ENCODE results near the gene KCNAB3.

The KCNAB3 gene

GRCh38 chr17:7893187-7893880, 36.3 kb downstream of the KCNAB3 start:
- TF ChIP-seq CTCF (IDR thresholded peaks at IDR 0.05; ENCODE audit: low read depth, low read length, missing control alignments): no peak
- H3K4me3 ChIP-seq (ENCODE audit: low read depth, low read length): no peak overlapping the region
- no peak for DNase-seq (ENCODE audit: low read depth)

- no peak for TF ChIP-seq CTCF (IDR thresholded peaks at IDR 0.05; ENCODE audit: low read depth, low read length, missing control alignments)
- no peak for DNase-seq (ENCODE audit: low read depth)
- H3K4me3 ChIP-seq (ENCODE audit: low read depth, low read length): no peak overlapping the region
These were observed 40.3 kb downstream of the KCNAB3 start for GRCh38 chr17:7889166-7889955.

GRCh38 chr17:7888184-7888920, 41.3 kb downstream of the KCNAB3 start, which contains the start of gene CHD3:
TSS of gene CHD3 (plus strand) at chr17:7888789. CDS start at chr17:7889001, 212 bp downstream.
- H3K4me3 ChIP-seq (ENCODE audit: low read depth, low read length): peak within 1 kb of the TSS; percentile 93
- DNase-seq (ENCODE audit: low read depth): no peak
- no peak for TF ChIP-seq CTCF (IDR thresholded peaks at IDR 0.05; ENCODE audit: low read depth, low read length, missing control alignments)

- no peak for DNase-seq (ENCODE audit: low read depth)
These were observed 42.0 kb downstream of the KCNAB3 start for GRCh38 chr17:7887482-7888183.

GRCh38 chr17:7887038-7887481, 42.6 kb downstream of the KCNAB3 start:
- H3K4me3 ChIP-seq (ENCODE audit: low read depth, low read length): peak overlapping the region; percentile 93
- no peak for DNase-seq (ENCODE audit: low read depth)
- no peak for TF ChIP-seq CTCF (IDR thresholded peaks at IDR 0.05; ENCODE audit: low read depth, low read length, missing control alignments)

More at GRCh38 chr17:7887482-7888183, 42.0 kb downstream of the KCNAB3 start:
- peak overlapping the region; percentile 93 for H3K4me3 ChIP-seq (ENCODE audit: low read depth, low read length)
- TF ChIP-seq CTCF (IDR thresholded peaks at IDR 0.05; ENCODE audit: low read depth, low read length, missing control alignments): no peak
